BE2C (cell line): ENCODE results near the gene WDR70.
A peak's percentile ranks its signal among the peaks of the same experiment; 100 is the strongest.

ENCODE experiments used
- DNase-seq: peaks from one replicate; pipeline ENCODE4 v3.0.0-alpha.2; 2020
- H3K27me3 ChIP-seq: fragments of 250-450 bp; sonication (Bioruptor Pico); 2 replicates; pipeline ENCODE4 v1.5.1; 2020; ENCODE audit warnings: mild to moderate bottlenecking
- H3K36me3 ChIP-seq: fragments of 250-450 bp; sonication (Bioruptor Pico); 2 replicates; pipeline ENCODE4 v1.5.1; 2020; ENCODE audit warnings: mild to moderate bottlenecking
- H3K4me1 ChIP-seq: fragments of 250-450 bp; sonication (Bioruptor Pico); 2 replicates; pipeline ENCODE4 v1.5.1; 2020
- H3K4me3 ChIP-seq: 2 replicates; pipeline ENCODE4 v1.5.1; 2011; ENCODE audit warnings: low read depth, low read length
- H3K9me3 ChIP-seq: fragments of 250-450 bp; sonication (Bioruptor Pico); 2 replicates; pipeline ENCODE4 v1.5.1; 2020
- CTCF ChIP-seq: IDR thresholded peaks from 2 replicates; pipeline ENCODE4 v1.5.1; 2012; ENCODE audit warnings: mild to moderate bottlenecking, low read depth, low read length

WDR70 gene

GRCh38 chr5:37734114-37734513 is 355.0 kb downstream of the WDR70 start:
- no peaks in the 10 kb centered on the region for H3K9me3 ChIP-seq
- no peak for TF ChIP-seq CTCF
- H3K36me3 ChIP-seq = no peaks in the 10 kb centered on the region
- H3K4me3 ChIP-seq = no peak overlapping the region
- no peaks in the 10 kb centered on the region for H3K27me3 ChIP-seq
- peaks cover 16% of the 10 kb centered on the region for H3K4me1 ChIP-seq
- no peak for DNase-seq

DNA sequence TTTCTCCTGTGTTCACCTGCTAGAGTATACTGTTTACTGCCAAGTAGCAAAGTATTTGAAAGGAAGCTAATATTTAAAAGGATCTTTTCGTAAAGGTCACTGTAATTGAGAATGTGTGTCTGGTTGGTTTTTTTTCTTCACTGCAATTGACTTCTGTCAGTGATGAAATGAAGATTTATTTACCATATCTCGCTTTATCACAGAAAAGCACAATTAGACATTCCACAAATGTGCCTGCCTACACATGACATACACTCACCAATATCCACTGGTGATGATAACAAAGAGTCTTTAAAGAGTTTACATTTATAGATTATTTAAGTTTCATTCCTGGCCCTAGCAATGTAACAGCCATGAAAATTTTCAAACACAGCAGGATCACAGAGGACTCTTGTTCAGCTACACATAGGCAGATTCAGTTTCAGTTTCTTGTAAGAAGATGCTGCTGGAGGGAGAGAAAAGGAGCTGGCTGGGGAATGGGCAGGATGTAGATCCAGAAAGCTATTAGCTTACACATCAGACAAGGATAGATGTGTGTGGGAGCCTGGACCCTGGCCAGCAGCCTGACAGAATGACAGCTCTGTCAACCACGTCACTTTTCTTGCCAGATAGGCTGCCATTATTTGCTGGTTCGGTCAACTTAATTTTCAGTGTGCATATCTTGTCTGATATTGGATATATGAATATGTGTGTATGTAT is 356.7 kb downstream of the WDR70 start:
- no peak for TF ChIP-seq CTCF
- H3K27me3 ChIP-seq = no peaks in the 10 kb centered on the region
- H3K9me3 ChIP-seq = no peaks in the 10 kb centered on the region
- no peak overlapping the region for H3K4me3 ChIP-seq
- peak; percentile 79 for DNase-seq
- peaks cover 16% of the 10 kb centered on the region for H3K4me1 ChIP-seq
- no peaks in the 10 kb centered on the region for H3K36me3 ChIP-seq

DNA sequence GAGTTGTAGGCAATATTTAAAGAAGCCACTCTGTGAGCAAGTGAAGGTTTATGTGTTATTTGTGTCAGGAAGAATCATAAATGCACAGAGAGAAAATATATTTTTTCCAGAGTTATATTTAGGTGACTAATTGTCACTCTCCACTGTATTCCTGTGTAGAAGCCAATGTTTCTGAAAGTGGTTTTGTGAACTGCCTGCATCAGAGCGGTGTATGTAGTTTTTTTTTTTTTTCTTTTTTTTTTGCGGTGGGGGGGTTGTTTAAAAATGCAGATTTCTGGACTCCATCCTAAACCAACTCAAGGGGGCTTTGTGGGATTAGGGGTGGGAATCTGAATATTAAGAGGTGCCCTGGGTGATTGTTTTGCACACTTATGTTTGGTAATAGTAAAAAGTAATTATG is 357.3 kb downstream of the WDR70 start:
- TF ChIP-seq CTCF = no peak
- Histone ChIP-seq H3K4me1 (peaks cover 16% of the 10 kb centered on the region), H3K4me3 (no peak overlapping the region), H3K27me3 (no peaks in the 10 kb centered on the region), H3K36me3 (no peaks in the 10 kb centered on the region), H3K9me3 (no peaks in the 10 kb centered on the region)
- no peak for DNase-seq

GRCh38 chr5:37737326-37738056 is 358.4 kb downstream of the WDR70 start:
- Histone ChIP-seq H3K9me3 (no peaks in the 10 kb centered on the region), H3K27me3 (no peaks in the 10 kb centered on the region), H3K4me3 (no peak overlapping the region), H3K36me3 (no peaks in the 10 kb centered on the region), H3K4me1 (peaks cover 16% of the 10 kb centered on the region)
- TF ChIP-seq CTCF = no peak
- DNase-seq = no peak

GRCh38 chr5:37738057-37738691 is 359.1 kb downstream of the WDR70 start:
- Histone ChIP-seq H3K27me3 (no peaks in the 10 kb centered on the region), H3K36me3 (no peaks in the 10 kb centered on the region), H3K9me3 (no peaks in the 10 kb centered on the region), H3K4me1 (peaks cover 16% of the 10 kb centered on the region), H3K4me3 (no peak overlapping the region)
- no peak for TF ChIP-seq CTCF
- DNase-seq = peak; percentile 27
